ENCODE results near the gene KRTDAP.
"Not testable (repeated sequence)": the region's sequence is repeated elsewhere in the genome, so short reads cannot be mapped to it uniquely, and the experiment has no call there.

Gene KRTDAP

DNA sequence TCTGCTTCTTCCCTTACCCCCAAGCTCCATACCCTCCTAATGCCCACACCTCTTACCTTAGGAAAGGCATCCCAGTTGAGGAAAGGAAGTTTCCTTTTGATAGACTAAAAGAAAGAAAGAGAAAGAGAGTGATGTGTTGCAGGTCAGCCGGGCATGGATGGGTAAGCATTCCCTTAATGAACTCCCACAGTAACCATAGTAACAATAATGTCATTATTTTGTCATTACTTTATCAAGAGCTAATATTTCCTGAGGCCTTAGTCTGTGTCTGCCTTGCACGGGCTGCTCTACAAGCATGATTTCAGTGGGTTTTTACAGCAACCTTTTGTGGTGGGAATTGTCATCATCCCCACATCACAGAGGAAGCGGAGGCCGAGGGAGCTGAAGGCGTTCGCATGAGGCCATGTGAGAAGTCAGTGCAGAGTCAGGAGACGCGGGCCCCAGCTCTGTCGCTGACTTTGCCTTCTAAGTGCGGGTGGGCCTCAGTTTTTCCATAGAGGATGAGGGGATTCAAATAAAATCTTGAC, 2.5 kb downstream of the KRTDAP start:
- H3K4me3 ChIP-seq (ENCODE audit: low read length), result no peak overlapping the region
- DNase-seq (ENCODE audit: low read depth), result no peak
- TF ChIP-seq, protein P1, sequence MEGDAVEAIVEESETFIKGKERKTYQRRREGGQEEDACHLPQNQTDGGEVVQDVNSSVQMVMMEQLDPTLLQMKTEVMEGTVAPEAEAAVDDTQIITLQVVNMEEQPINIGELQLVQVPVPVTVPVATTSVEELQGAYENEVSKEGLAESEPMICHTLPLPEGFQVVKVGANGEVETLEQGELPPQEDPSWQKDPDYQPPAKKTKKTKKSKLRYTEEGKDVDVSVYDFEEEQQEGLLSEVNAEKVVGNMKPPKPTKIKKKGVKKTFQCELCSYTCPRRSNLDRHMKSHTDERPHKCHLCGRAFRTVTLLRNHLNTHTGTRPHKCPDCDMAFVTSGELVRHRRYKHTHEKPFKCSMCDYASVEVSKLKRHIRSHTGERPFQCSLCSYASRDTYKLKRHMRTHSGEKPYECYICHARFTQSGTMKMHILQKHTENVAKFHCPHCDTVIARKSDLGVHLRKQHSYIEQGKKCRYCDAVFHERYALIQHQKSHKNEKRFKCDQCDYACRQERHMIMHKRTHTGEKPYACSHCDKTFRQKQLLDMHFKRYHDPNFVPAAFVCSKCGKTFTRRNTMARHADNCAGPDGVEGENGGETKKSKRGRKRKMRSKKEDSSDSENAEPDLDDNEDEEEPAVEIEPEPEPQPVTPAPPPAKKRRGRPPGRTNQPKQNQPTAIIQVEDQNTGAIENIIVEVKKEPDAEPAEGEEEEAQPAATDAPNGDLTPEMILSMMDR (IDR thresholded peaks at IDR 0.05; ENCODE audit: insufficient read depth, low read depth, low read length, missing control alignments), result no peak

DNA sequence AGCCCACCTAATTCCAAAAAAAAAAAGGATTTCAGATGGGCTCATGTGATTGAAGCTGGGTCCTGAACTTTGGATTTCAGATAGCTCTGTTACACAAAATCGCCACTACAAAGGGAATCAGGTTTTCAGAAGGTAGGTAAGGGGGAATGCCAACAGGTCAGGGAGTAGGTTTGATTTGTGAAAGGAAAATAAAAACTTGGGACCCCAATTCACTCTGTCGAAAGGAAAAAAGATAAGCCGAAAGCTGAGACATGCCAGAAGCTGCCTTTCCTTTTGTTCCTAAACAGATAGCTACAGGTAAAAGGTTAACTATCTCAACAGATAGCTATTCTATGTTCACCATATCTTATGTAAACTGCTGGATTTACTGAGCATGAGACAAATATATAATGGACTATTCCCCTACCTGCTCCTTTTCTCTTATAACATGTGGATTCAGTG, 4.0 kb downstream of the KRTDAP start:
- TF ChIP-seq, protein P1 (IDR thresholded peaks at IDR 0.05; ENCODE audit: insufficient read depth, low read depth, low read length, missing control alignments), result no peak
- no peak for DNase-seq (ENCODE audit: low read depth)
- no peak overlapping the region for H3K4me3 ChIP-seq (ENCODE audit: low read length)

DNA sequence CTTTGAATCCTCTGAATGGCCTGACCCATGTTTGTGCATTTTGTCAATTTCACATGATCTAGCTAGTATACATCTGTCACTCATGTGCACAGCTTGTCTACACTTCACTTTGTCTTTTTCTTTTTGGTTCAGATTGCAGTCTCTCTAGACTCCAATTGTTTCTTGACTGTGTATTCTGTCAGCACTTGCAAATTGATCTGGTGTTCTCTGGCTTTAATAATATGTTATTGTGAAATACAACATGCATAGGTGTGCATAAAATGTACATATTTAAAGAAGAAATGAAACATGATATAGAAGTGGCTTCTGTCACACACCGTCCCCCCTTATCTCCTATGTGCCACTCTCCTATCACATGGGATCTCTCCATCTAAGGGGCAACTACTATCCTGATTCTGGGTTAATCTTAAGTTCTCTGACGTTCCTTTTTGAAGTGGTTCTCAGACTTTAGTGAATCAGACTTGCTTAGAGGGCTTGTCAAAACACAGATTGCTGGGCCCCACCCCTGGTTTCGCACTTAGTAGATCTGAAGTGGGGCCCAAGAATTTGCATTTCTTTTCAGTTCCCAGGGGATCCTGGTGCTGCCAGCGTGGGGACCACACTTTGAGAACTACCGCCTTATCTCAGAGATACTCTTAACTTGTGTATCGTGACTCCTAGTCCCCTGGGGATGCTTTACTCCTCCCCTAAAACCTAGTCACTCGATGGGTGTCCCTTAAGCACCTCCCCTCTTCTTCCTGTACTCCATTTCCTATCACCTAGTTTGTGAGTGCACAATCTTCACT, 5.8 kb downstream of the KRTDAP start:
- DNase-seq (ENCODE audit: low read depth), result no peak
- TF ChIP-seq, protein P1 (IDR thresholded peaks at IDR 0.05; ENCODE audit: insufficient read depth, low read depth, low read length, missing control alignments), result no peak
- H3K4me3 ChIP-seq (ENCODE audit: low read length), result no peak overlapping the region

DNA sequence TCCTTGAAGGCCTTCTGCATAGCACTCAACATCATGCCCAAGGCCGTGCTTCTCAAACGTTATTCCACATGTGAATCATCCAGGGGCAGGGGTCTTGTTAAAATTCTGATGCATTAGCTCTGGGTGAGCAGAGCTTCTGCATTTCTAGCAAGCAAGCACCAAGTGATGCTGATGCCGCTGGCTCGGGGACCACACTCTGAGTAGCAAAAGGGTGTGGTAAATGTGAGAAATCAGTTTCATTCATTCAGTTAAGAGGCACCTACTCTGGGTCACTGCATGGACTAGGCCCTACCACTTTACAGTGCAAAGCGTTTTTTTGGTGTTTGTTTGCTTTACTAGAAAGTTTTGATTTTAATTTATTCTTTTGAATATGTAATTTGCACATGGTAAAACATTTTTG, 7.2 kb downstream of the KRTDAP start:
- TF ChIP-seq, protein P1 (IDR thresholded peaks at IDR 0.05; ENCODE audit: insufficient read depth, low read depth, low read length, missing control alignments), result no peak
- H3K4me3 ChIP-seq (ENCODE audit: low read length), result no peak overlapping the region
- no peak for DNase-seq (ENCODE audit: low read depth)

- H3K4me3 ChIP-seq (ENCODE audit: low read length), result no peak overlapping the region
- peak; percentile 53 for DNase-seq (ENCODE audit: low read depth)
- TF ChIP-seq, protein P1 (IDR thresholded peaks at IDR 0.05; ENCODE audit: insufficient read depth, low read depth, low read length, missing control alignments), result peak; percentile 35
Observed at GRCh38 chr19:35478794-35479677, 11.2 kb downstream of the KRTDAP start.

- H3K4me3 ChIP-seq (ENCODE audit: low read length), result no peak overlapping the region
- DNase-seq (ENCODE audit: low read depth), result no peak
- TF ChIP-seq, protein P1 (IDR thresholded peaks at IDR 0.05; ENCODE audit: insufficient read depth, low read depth, low read length, missing control alignments), result no peak
Observed at GRCh38 chr19:35476149-35476548, 14.1 kb downstream of the KRTDAP start.

DNA sequence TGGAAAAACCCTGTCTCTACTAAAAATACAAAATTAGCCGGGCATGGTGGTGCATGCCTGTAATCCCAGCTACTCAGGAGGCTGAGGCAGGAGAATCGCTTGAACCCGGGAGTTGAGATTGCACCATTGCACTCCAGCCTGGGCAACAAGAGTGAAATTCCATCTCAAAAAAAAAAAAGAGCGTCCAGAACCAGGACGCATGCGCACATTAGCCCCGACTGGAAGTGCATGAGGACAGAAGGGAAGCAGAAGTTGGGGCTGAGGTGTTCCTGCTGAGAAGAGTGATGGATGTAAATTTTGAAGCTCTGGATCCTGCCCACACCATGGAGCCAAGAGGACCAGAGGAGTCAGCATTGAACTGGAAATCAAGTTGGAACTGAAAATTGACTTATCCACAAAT, 15.7 kb downstream of the KRTDAP start:
- not testable (repeated sequence) for DNase-seq (ENCODE audit: low read depth); H3K4me3 ChIP-seq (ENCODE audit: low read length)

All from epithelial cell of esophagus (primary cell).